HG03575 (cell line): ENCODE data around the gene SLC25A21.

Experiments
- ATAC-seq: cut with Tn5 transposase; IDR thresholded peaks from one replicate; pipeline ENCODE4 v1.9.1; 2021; ENCODE audit not compliant: unreplicated experiment, insufficient number of reproducible peaks, low FRiP score; ENCODE audit errors: extremely low read depth

SLC25A21 gene

GRCh38 chr14:36973806-36974442, 198.5 kb downstream of the SLC25A21 start:
- ATAC-seq: no peak

GRCh38 chr14:36971263-36971855, 201.0 kb downstream of the SLC25A21 start:
- ATAC-seq: no peak

GRCh38 chr14:36967892-36968555, 204.4 kb downstream of the SLC25A21 start:
- ATAC-seq: no peak

GRCh38 chr14:36955967-36956366, 216.4 kb downstream of the SLC25A21 start:
- ATAC-seq: no peak

- no peak for ATAC-seq
These were observed 217.0 kb downstream of the SLC25A21 start for GRCh38 chr14:36955376-36955775.

- no peak for ATAC-seq
These were observed 219.7 kb downstream of the SLC25A21 start for GRCh38 chr14:36952689-36953088.

- no peak for ATAC-seq
These were observed 221.0 kb downstream of the SLC25A21 start for GRCh38 chr14:36951380-36951911.

- ATAC-seq: no peak
These were observed 221.6 kb downstream of the SLC25A21 start for GRCh38 chr14:36950812-36951211.

- no peak for ATAC-seq
These were observed 223.0 kb downstream of the SLC25A21 start for GRCh38 chr14:36949371-36949770.

- no peak for ATAC-seq
These were observed 224.1 kb downstream of the SLC25A21 start for GRCh38 chr14:36948157-36948859.

GRCh38 chr14:36947362-36947761, 225.0 kb downstream of the SLC25A21 start:
- ATAC-seq: no peak

- ATAC-seq: no peak
These were observed 225.5 kb downstream of the SLC25A21 start for GRCh38 chr14:36946872-36947271.

- no peak for ATAC-seq
These were observed 227.9 kb downstream of the SLC25A21 start for GRCh38 chr14:36944307-36945010.

GRCh38 chr14:36942522-36943245, 229.7 kb downstream of the SLC25A21 start:
- ATAC-seq: no peak

- no peak for ATAC-seq
These were observed 230.5 kb downstream of the SLC25A21 start for GRCh38 chr14:36941783-36942521.

- no peak for ATAC-seq
These were observed 231.9 kb downstream of the SLC25A21 start for GRCh38 chr14:36940476-36940875.

- no peak for ATAC-seq
These were observed 233.1 kb downstream of the SLC25A21 start for GRCh38 chr14:36939265-36939664.

- ATAC-seq: no peak
These were observed 233.7 kb downstream of the SLC25A21 start for GRCh38 chr14:36938678-36939077.
